Measurements from ENCODE around the gene EPB41L5. TPM values are rescaled to one million over a fixed set of nuclear protein-coding genes. Genes with fewer than 3 reads are reported as not detected.

Gene EPB41L5
- total and polyA plus RNA-seq, 9 of the 15 experiments (the other 6 are each of a cell fraction or from before 2014, with no cell fraction given): 2.3 to 14.1 (median 8.2) TPM

DNA sequence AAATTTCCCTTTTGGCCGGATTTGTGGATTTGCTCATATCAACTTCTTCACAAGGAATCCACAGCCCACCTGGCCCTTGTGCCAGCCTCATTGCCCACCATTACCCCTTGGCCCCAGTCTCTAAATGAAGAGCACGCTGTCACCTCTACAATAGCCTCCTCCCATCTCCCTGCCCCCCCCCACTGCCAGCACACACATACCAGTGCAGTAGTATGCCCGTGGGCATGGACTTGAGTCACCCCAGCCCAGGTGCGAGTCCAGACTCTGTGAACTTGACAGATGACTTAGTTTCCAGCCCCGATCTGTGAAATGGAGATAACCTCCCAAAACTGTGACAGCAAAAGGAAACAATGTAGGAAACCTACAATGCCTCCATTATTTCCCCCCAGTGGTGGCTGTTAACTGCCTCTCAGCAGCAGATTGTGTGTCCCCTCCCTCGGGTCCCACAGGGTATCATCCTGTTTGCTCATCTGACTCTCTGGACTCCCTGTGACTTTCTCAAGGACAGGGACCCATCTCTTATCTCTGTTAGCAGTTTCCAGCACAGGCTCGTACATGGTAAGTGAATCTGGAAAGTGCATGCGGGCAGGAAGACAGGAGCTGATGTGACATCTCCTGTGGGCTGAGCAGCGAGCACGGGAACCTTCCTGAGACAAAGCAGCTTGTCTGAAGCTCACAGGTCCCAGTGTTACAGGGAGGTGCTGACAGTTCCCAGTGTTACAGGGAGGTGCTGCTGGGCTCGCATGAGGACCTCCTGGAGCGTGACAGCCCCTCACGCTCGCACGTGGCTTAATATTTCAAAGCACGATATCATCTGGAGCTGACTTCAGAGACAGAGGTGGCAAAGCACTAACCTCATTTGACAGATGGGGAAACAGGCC lies 214.5 kb downstream of the EPB41L5 start (continued):
- TF ChIP-seq, protein P1, sequence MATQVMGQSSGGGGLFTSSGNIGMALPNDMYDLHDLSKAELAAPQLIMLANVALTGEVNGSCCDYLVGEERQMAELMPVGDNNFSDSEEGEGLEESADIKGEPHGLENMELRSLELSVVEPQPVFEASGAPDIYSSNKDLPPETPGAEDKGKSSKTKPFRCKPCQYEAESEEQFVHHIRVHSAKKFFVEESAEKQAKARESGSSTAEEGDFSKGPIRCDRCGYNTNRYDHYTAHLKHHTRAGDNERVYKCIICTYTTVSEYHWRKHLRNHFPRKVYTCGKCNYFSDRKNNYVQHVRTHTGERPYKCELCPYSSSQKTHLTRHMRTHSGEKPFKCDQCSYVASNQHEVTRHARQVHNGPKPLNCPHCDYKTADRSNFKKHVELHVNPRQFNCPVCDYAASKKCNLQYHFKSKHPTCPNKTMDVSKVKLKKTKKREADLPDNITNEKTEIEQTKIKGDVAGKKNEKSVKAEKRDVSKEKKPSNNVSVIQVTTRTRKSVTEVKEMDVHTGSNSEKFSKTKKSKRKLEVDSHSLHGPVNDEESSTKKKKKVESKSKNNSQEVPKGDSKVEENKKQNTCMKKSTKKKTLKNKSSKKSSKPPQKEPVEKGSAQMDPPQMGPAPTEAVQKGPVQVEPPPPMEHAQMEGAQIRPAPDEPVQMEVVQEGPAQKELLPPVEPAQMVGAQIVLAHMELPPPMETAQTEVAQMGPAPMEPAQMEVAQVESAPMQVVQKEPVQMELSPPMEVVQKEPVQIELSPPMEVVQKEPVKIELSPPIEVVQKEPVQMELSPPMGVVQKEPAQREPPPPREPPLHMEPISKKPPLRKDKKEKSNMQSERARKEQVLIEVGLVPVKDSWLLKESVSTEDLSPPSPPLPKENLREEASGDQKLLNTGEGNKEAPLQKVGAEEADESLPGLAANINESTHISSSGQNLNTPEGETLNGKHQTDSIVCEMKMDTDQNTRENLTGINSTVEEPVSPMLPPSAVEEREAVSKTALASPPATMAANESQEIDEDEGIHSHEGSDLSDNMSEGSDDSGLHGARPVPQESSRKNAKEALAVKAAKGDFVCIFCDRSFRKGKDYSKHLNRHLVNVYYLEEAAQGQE (IDR thresholded peaks at IDR 0.05; ENCODE audit: borderline replicate concordance): no peak
- TF ChIP-seq, protein P1 (CRISPR knock-in tag; IDR thresholded peaks at IDR 0.05; ENCODE audit: low read depth): no peak
- TF ChIP-seq NFIC (IDR thresholded peaks at IDR 0.05): peak; percentile 23; the same call in 1 of the 2 replicates
- TF ChIP-seq CHD1 (IDR thresholded peaks at IDR 0.05; ENCODE audit: low read length): no peak
- TF ChIP-seq YY1 (IDR thresholded peaks at IDR 0.05; ENCODE audit: borderline replicate concordance in 1 of 3, control insufficient read depth in 1 of 3, extremely low read depth in 1 of 3, insufficient read depth in 3 of 3, insufficient read length in 1 of 3, insufficient replicate concordance in 2 of 3, low read depth in 1 of 3, low read length in 2 of 3): peak in 1 of 3 experiments; percentile 34
- TF ChIP-seq, protein P2, sequence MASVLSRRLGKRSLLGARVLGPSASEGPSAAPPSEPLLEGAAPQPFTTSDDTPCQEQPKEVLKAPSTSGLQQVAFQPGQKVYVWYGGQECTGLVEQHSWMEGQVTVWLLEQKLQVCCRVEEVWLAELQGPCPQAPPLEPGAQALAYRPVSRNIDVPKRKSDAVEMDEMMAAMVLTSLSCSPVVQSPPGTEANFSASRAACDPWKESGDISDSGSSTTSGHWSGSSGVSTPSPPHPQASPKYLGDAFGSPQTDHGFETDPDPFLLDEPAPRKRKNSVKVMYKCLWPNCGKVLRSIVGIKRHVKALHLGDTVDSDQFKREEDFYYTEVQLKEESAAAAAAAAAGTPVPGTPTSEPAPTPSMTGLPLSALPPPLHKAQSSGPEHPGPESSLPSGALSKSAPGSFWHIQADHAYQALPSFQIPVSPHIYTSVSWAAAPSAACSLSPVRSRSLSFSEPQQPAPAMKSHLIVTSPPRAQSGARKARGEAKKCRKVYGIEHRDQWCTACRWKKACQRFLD (CRISPR knock-in tag; IDR thresholded peaks at IDR 0.05): peak; percentile 41; the same call in 1 of the 2 replicates
- TF ChIP-seq GATA2 (CRISPR knock-in tag; IDR thresholded peaks at IDR 0.05): peak; percentile 77
- TF ChIP-seq NFIX (CRISPR knock-in tag; IDR thresholded peaks at IDR 0.05; ENCODE audit: low read depth): no peak
- 0 out of 2 replicates have a peak, but pooled peaks have one; percentile 24 for TF ChIP-seq SMARCA4 (IDR thresholded peaks at IDR 0.05)
- TF ChIP-seq, protein P3, sequence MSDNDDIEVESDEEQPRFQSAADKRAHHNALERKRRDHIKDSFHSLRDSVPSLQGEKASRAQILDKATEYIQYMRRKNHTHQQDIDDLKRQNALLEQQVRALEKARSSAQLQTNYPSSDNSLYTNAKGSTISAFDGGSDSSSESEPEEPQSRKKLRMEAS (CRISPR knock-in tag; IDR thresholded peaks at IDR 0.05): peak; percentile 71
- TF ChIP-seq MCM3 (IDR thresholded peaks at IDR 0.05): no peak
